Type B pancreatic cell (in vitro differentiated cells): ENCODE results near the gene CCBE1. TPM values are rescaled to one million over a fixed set of nuclear protein-coding genes. Genes with fewer than 3 reads are reported as not detected.

Source experiments
- DNase-seq: peaks from one replicate; pipeline ENCODE4 v3.0.0; 2021; ENCODE audit warnings: mixed read lengths; ENCODE audit not compliant: unreplicated experiment; ENCODE audit errors: extremely low spot score
- H3K27ac Mint-ChIP-seq: 2 replicates; pipeline ENCODE4 v1.8.0; 2021; ENCODE audit warnings: mild to moderate bottlenecking, mixed read lengths
- H3K27me3 Mint-ChIP-seq: 2 replicates; pipeline ENCODE4 v1.8.0; 2021; ENCODE audit warnings: mixed read lengths
- H3K36me3 Mint-ChIP-seq: 2 replicates; pipeline ENCODE4 v1.8.0; 2021; ENCODE audit warnings: mixed read lengths
- H3K4me1 Mint-ChIP-seq: one replicate; pipeline ENCODE4 v1.8.0; 2021; ENCODE audit warnings: mixed read lengths; ENCODE audit not compliant: unreplicated experiment
- H3K4me3 Mint-ChIP-seq: 2 replicates; pipeline ENCODE4 v1.8.0; 2021; ENCODE audit warnings: mild to moderate bottlenecking, mixed read lengths
- H3K9me3 Mint-ChIP-seq: 2 replicates; pipeline ENCODE4 v1.8.0; 2021; ENCODE audit warnings: mixed read lengths
- total RNA-seq: library from RNA; stranded (reverse); gene quantifications from 2 replicates; pipeline ENCODE4 v1.2.1, GENCODE V29; 2021; ENCODE audit warnings: low replicate concordance
- TF ChIP-seq, protein P1 (sequence below): fragments of 200-600 bp; sonication (generic); conservative IDR thresholded peaks from 2 replicates; pipeline ENCODE4 v1.5.0; 2021; ENCODE audit warnings: antibody characterized with exemption, mild to moderate bottlenecking

CCBE1 gene
- total RNA-seq, 1 donor from 2014 or later = 51.3 TPM

DNA sequence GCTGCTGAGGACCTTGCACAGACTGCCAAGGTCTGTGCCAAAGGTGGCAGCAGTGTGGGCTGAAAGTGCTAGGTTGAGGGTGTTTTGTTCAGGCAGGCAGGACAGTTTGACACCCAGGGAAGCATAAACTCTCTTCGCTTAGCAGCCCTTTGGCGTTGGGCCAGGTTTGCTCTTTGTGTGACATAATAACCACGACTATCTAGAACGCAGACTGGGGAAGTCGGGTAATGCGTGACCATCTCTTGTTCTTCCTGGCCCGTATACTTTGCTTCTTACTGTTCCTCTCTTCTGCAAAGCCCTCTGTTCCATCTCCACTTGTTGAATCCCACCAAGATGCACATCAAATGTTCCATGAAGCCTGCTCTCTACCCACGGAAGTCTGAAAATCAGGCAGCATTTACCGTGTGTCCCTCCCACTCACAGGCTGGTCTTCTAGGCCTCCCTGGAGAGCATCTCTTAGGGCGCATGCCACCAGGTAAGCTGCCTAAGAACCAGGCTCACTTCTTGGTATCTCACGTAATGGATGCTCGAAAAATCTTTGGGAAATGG is 241.4 kb downstream of the CCBE1 start:
- Mint-ChIP-seq H3K36me3 (peaks cover 3% of the 10 kb centered on the region), H3K27ac (no peak overlapping the region), H3K27me3 (peaks cover 19% of the 10 kb centered on the region), H3K4me1 (peaks cover 50% of the 10 kb centered on the region), H3K9me3 (no peaks in the 10 kb centered on the region), H3K4me3 (no peak overlapping the region)
- TF ChIP-seq, protein P1, sequence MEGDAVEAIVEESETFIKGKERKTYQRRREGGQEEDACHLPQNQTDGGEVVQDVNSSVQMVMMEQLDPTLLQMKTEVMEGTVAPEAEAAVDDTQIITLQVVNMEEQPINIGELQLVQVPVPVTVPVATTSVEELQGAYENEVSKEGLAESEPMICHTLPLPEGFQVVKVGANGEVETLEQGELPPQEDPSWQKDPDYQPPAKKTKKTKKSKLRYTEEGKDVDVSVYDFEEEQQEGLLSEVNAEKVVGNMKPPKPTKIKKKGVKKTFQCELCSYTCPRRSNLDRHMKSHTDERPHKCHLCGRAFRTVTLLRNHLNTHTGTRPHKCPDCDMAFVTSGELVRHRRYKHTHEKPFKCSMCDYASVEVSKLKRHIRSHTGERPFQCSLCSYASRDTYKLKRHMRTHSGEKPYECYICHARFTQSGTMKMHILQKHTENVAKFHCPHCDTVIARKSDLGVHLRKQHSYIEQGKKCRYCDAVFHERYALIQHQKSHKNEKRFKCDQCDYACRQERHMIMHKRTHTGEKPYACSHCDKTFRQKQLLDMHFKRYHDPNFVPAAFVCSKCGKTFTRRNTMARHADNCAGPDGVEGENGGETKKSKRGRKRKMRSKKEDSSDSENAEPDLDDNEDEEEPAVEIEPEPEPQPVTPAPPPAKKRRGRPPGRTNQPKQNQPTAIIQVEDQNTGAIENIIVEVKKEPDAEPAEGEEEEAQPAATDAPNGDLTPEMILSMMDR = no peak
- no peak for DNase-seq

DNA sequence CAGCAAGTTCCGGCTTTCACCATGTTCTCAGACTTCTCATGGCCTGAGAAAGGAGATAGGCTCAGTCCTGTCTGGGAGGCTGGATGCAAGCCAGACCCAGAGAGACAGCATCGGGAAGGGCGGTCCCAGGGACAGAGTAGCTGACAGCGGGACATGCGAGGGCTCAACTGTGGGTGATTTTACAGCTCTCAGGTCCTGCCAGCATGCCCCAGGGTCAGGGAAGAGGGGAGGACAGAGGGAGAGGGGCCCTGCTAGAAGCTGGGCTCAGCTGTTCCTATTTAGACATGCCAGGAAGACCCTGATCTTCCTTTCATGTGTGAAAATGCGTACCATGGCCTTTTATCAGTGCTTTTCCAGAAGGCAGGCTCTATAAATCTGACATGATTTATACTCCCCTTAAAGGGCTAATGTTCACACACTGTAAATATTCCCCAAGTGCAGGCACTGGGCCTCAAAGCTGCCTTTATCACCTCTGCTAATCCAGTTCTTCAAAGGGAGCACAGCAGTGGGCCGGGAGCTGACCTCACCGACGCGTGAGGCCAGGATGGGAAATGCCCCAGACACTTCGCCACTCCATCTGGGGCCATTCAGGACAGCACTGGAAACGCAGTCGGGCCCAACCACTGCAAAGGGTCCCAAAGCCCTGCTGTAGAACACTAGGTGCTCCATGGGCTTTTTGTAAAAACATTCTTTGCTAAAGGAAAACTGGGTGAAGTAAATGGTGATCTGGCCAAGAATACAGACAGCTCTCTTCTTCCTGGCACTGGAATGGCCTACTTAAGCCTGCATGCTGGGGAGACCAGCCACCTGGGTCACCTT is 242.1 kb downstream of the CCBE1 start:
- no peak overlapping the region for H3K27ac Mint-ChIP-seq
- H3K27me3 Mint-ChIP-seq = peaks cover 19% of the 10 kb centered on the region
- H3K9me3 Mint-ChIP-seq = no peaks in the 10 kb centered on the region
- H3K4me3 Mint-ChIP-seq = peak overlapping the region; percentile 1
- H3K36me3 Mint-ChIP-seq = peaks cover 3% of the 10 kb centered on the region
- no peak for DNase-seq
- H3K4me1 Mint-ChIP-seq = peaks cover 46% of the 10 kb centered on the region
- TF ChIP-seq, protein P1 = no peak

DNA sequence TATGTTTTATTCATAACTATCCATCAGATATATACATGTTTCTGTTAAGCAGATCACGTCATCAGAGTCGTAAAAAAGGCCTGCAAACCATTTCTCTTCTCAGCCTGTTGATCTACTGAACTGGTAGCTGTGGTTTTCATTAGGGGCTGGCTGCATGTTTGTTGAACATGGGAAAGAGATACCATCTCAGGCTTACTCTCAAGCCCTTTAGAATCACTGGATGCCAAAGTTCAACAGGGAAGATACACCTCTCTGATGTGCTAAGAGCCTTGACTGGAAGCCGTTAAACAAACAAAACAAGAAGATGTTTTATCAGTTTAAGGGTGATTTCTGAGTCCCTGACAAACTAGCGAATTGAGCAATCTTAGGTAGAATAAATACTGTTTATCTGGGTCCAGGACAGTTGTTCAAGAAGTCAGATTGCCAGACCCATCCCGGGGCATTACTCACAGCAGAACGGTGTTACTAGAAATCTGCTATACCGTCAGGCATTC is 243.7 kb downstream of the CCBE1 start:
- DNase-seq = no peak
- Mint-ChIP-seq H3K4me3 (no peak overlapping the region), H3K27me3 (peaks cover 14% of the 10 kb centered on the region), H3K9me3 (no peaks in the 10 kb centered on the region), H3K4me1 (peaks cover 33% of the 10 kb centered on the region), H3K27ac (no peak overlapping the region), H3K36me3 (peaks cover 3% of the 10 kb centered on the region)
- TF ChIP-seq, protein P1 = no peak

DNA sequence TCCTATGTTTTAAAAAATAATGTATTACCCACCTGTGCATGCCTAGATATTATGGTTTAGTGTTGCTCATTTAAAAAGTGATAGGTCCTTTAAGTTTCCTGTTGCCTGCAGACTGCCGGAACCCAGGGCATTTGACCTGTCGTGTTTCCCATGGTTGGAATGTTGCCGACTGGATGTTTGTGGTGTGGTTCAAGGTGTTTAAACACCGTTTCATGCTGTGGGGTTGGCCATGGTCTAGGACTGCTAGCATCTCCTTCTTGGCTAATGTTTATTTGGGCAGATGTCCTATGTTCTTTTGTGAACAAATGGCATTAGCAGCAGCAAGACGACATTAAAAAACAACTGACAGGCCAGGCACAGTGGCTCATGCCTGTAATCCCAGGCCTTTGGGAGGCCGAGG is 245.3 kb downstream of the CCBE1 start:
- Mint-ChIP-seq H3K4me1 (peaks cover 32% of the 10 kb centered on the region), H3K27ac (no peak overlapping the region), H3K27me3 (peaks cover 7% of the 10 kb centered on the region), H3K36me3 (peaks cover 5% of the 10 kb centered on the region), H3K9me3 (no peaks in the 10 kb centered on the region), H3K4me3 (no peak overlapping the region)
- TF ChIP-seq, protein P1 = no peak
- DNase-seq = no peak

DNA sequence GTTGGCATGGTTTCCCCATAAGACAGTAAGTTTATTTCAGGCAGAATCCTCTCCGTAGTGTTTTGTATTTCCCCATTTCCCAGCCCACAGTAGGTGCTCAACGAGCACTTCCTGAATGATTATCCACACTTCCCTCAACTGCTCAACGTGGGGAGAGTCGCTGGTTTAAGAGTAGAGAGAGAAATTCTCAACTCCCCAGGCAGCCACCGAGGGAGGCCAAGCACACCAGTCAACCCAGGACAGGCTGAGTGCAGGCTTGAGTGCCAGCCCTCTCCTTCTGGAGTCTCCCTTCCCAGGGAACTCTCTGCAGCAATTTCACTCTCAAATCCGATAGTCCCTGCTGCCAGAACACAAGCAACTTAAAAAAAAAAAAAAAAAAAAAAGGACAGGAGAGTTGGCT is 246.2 kb downstream of the CCBE1 start:
- H3K9me3 Mint-ChIP-seq = no peaks in the 10 kb centered on the region
- DNase-seq = no peak
- no peak overlapping the region for H3K27ac Mint-ChIP-seq
- TF ChIP-seq, protein P1 = no peak
- H3K4me3 Mint-ChIP-seq = no peak overlapping the region
- peaks cover 29% of the 10 kb centered on the region for H3K4me1 Mint-ChIP-seq
- peaks cover 6% of the 10 kb centered on the region for H3K36me3 Mint-ChIP-seq
- peaks cover 4% of the 10 kb centered on the region for H3K27me3 Mint-ChIP-seq
